A549 (cell line): ENCODE measurements around the gene SVIL. TPM values are rescaled to one million over a fixed set of nuclear protein-coding genes. Genes with fewer than 3 reads are reported as not detected.
"Not testable (repeated sequence)": the region's sequence is repeated elsewhere in the genome, so short reads cannot be mapped to it uniquely, and the experiment has no call there.

Source experiments
- ATAC-seq, 2 experiments: fragments of 200-7000 bp in 1 of 2; fragments of >200 bp in 1 of 2; cut with Nextera tagmentation in 1 of 2; cut with Tn5 transposase in 1 of 2; 3 replicates each; pipeline versions ENCODE4 v1.8.0 to v1.9.1; 2018 to 2020; ENCODE audit warnings: mild to moderate bottlenecking in 1 of 2, moderate library complexity in 1 of 2
- CTCF ChIA-PET: fragments of 300-600 bp; sonication (Branson Sonifier 250); formaldehyde crosslinking; extraction: SDS; loops from one replicate; lab custom pipeline; 2021; ENCODE audit warnings: antibody characterized with exemption, inconsistent platforms; lab: Yijun Ruan, JAX
- POLR2A ChIA-PET: fragments of 350-600 bp; formaldehyde crosslinking; extraction: SDS; loops from one replicate; lab custom pipeline; 2021; ENCODE audit warnings: antibody characterized with exemption, inconsistent platforms; lab: Yijun Ruan, JAX
- DNase-seq, 2 experiments: peaks; one replicate each; pipeline versions ENCODE4 v3.0.0 to v3.0.0-alpha.2; 2011 to 2016; ENCODE audit warnings: low read depth in 1 of 2, low spot score in 1 of 2
- FAIRE-seq: peaks from 2 replicates; lab custom pipeline; 2011; peaks lifted over from hg19 to GRCh38; lab: Jason Lieb, UNC
- H3K27ac ChIP-seq, 2 experiments: fragments of >200 bp; sonication (Bioruptor Twin); formaldehyde crosslinking; 3 replicates each; pipeline ENCODE4 v1.5.1; 2016 to 2017
- H3K4me1 ChIP-seq: fragments of >200 bp; sonication (Bioruptor Twin); formaldehyde crosslinking; 3 replicates; pipeline ENCODE4 v1.6.1; 2016
- H3K4me2 ChIP-seq: fragments of >200 bp; sonication (Bioruptor Twin); formaldehyde crosslinking; 3 replicates; pipeline ENCODE4 v1.6.1; 2016
- H3K4me3 ChIP-seq: fragments of >200 bp; sonication (Bioruptor Twin); formaldehyde crosslinking; 3 replicates; pipeline ENCODE4 v1.5.1; 2016
- H3K9me3 ChIP-seq: fragments of >200 bp; sonication (Bioruptor Twin); formaldehyde crosslinking; 3 replicates; pipeline ENCODE4 v1.6.1; 2016
- CBX8 ChIP-seq: fragments of 200-600 bp; sonication (generic); IDR thresholded peaks from 2 replicates; pipeline ENCODE4 v1.6.1; 2016
- HOXB13 ChIP-seq: fragments of 250-450 bp; sonication (Bioruptor Pico); IDR thresholded peaks from 2 replicates; pipeline ENCODE4 v1.5.0; 2020; ENCODE audit warnings: low read depth, mild to moderate bottlenecking, moderate library complexity
- HOXB5 ChIP-seq: fragments of 250-450 bp; sonication (Bioruptor Pico); IDR thresholded peaks from 2 replicates; pipeline ENCODE4 v1.5.0; 2020; ENCODE audit warnings: mild to moderate bottlenecking, moderate library complexity
- JUN ChIP-seq, 2 experiments: fragments of >200 bp; sonication (Bioruptor Twin); formaldehyde crosslinking; IDR thresholded peaks; 2 replicates in 1 of 2; 3 replicates in 1 of 2; pipeline ENCODE4 v1.6.1; 2016 to 2017
- KDM5A ChIP-seq: fragments of 200-600 bp; sonication (generic); IDR thresholded peaks from 2 replicates; pipeline ENCODE4 v1.6.1; 2016; ENCODE audit warnings: antibody characterized with exemption, mild to moderate bottlenecking
- MYC ChIP-seq: IDR thresholded peaks from 2 replicates; pipeline ENCODE4 v1.6.1; 2012; ENCODE audit warnings: mild to moderate bottlenecking, inconsistent platforms, low read length, improper control_type of control experiment, borderline replicate concordance
- NR3C1 ChIP-seq: fragments of >200 bp; sonication (Bioruptor Twin); formaldehyde crosslinking; IDR thresholded peaks from 3 replicates; pipeline ENCODE4 v1.6.1; 2017
- PBX3 ChIP-seq: IDR thresholded peaks from 2 replicates; pipeline ENCODE4 v1.6.1; 2012
- POLR2A ChIP-seq: IDR thresholded peaks from 2 replicates; pipeline ENCODE4 v1.6.1; 2012; ENCODE audit warnings: mild to moderate bottlenecking, low read length
- POLR2AphosphoS2 ChIP-seq: conservative IDR thresholded peaks from 2 replicates; pipeline ENCODE4 v1.6.1; 2012; ENCODE audit warnings: low read length, improper control_type of control experiment, inconsistent platforms
- RNF2 ChIP-seq: fragments of 200-600 bp; sonication (generic); IDR thresholded peaks from 2 replicates; pipeline ENCODE4 v1.6.1; 2016; ENCODE audit warnings: low read depth, mild to moderate bottlenecking, antibody characterized with exemption, moderate library complexity, borderline replicate concordance
- SMC3 ChIP-seq: fragments of >200 bp; sonication (Bioruptor Twin); formaldehyde crosslinking; IDR thresholded peaks from 3 replicates; pipeline ENCODE4 v1.6.1; 2018; ENCODE audit warnings: inconsistent platforms
- SREBF2 ChIP-seq: fragments of 450-650 bp; IDR thresholded peaks from 2 replicates; pipeline ENCODE4 v1.6.1; 2014; ENCODE audit warnings: mild to moderate bottlenecking, moderate library complexity
- TFCP2L1 ChIP-seq: fragments of 250-450 bp; sonication (Bioruptor Pico); IDR thresholded peaks from 2 replicates; pipeline ENCODE4 v1.5.0; 2021; ENCODE audit warnings: mild to moderate bottlenecking
- WGBS: methylation state at CpG from one replicate; pipeline ENCODE4 v1.1.6; 2017; ENCODE audit errors: missing lambda C conversion rate; 5-methylcytosine and 5-hydroxymethylcytosine counted together
- polyA plus RNA-seq, 4 experiments: library from polyadenylated mRNA; depleted of rRNA in 3 of 4; stranded (reverse); fragments of >200 nt; fragmentation: RNase III in 1 of 4; extraction: RNeasy Plus Mini Kit Qiagen cat#74134 plus additional on column Dnase treatment in 1 of 4; gene quantifications; 2 replicates in 3 of 4; 3 replicates in 1 of 4; pipeline ENCODE4 v1.2.3, GENCODE V29; 2011 to 2017
- TF ChIP-seq, protein P1 (sequence below): fragments of 150-350 bp; IDR thresholded peaks from 2 replicates; pipeline ENCODE4 v1.6.1; 2014; ENCODE audit warnings: low read depth, mild to moderate bottlenecking, low read length
- TF ChIP-seq, protein P2 (sequence below): IDR thresholded peaks from 2 replicates; pipeline ENCODE4 v1.6.1; 2012
- TF ChIP-seq, protein P3 (sequence below): fragments of >200 bp; sonication (Bioruptor Twin); formaldehyde crosslinking; IDR thresholded peaks from 3 replicates; pipeline ENCODE4 v1.5.1; 2016

Gene SVIL
- polyA plus RNA-seq, 2 of the 4 experiments (the other 2 are of a cell fraction), result 12.0 to 20.4 TPM

DNA sequence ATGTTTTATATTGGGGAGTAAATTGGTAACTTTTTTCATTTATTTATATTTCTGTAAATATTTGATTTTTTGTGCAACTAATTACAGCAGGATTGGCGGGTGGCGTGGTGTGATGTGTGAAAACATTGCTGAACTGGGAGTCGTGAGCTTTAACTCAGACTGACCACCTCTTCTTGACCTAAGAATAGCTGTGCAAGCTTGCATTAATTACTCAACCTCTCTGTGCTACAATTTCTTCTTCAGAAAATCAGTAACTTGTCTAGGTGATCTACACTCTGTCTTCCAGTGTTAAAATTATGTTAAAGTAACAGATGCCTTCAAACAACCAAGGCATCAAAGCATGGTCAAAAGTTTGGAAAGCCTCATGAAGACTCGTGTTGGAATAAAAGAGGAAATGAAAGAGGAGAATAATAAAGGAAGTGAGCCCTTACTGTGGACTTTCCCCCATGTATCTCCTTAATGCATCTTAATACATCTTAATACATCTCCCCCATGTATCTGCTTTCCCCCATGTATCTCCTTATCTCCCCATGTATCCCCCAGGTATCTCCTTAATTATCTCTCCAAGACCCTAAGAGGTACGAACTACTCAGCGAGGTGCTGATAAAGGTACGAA is 71.2 kb downstream of the SVIL start:
- ChIA-PET CTCF (interaction anchor here (0.6 to 0.8 kb wide), 3 partner anchors 28 to 424 kb away, joined by 3 read pairs; no protein-coding TSS in a partner anchor), POLR2A (no interaction called here)
- TF ChIP-seq HOXB13 (CRISPR knock-in tag) (no peak), JUN (IDR thresholded peaks at IDR 0.05) (no peak), HOXB5 (CRISPR knock-in tag) (no peak), POLR2A (no peak), TFCP2L1 (no peak), RNF2 (no peak), MYC (no peak), SMC3 (no peak), CBX8 (no peak), POLR2AphosphoS2 (no peak)
- TF ChIP-seq, protein P1, sequence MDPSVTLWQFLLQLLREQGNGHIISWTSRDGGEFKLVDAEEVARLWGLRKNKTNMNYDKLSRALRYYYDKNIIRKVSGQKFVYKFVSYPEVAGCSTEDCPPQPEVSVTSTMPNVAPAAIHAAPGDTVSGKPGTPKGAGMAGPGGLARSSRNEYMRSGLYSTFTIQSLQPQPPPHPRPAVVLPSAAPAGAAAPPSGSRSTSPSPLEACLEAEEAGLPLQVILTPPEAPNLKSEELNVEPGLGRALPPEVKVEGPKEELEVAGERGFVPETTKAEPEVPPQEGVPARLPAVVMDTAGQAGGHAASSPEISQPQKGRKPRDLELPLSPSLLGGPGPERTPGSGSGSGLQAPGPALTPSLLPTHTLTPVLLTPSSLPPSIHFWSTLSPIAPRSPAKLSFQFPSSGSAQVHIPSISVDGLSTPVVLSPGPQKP, result no peak
- TF ChIP-seq, protein P2, sequence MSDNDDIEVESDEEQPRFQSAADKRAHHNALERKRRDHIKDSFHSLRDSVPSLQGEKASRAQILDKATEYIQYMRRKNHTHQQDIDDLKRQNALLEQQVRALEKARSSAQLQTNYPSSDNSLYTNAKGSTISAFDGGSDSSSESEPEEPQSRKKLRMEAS, result no peak
- H3K9me3 ChIP-seq, result no peaks in the 10 kb centered on the region
- no peaks in the 10 kb centered on the region for H3K4me1 ChIP-seq
- ATAC-seq (no peak), DNase-seq (no peak), FAIRE-seq (no peak)
- H3K4me3 ChIP-seq, result no peak overlapping the region
- no peak overlapping the region for H3K27ac ChIP-seq
- 92% methylated on average over 7 of the region's 7 CpGs for WGBS
- H3K4me2 ChIP-seq, result no peak overlapping the region

GRCh38 chr10:29563006-29563405 is 71.8 kb downstream of the SVIL start:
- H3K4me3 ChIP-seq, ATAC-seq, DNase-seq, H3K27ac ChIP-seq, FAIRE-seq, H3K9me3 ChIP-seq, POLR2A ChIA-PET, H3K4me2 ChIP-seq, H3K4me1 ChIP-seq: not testable (repeated sequence)
- CTCF ChIA-PET, result interaction anchor here (0.6 to 0.8 kb wide), 3 partner anchors 28 to 425 kb away, joined by 3 read pairs; no protein-coding TSS in a partner anchor
- 97% methylated on average over 7 of the region's 7 CpGs for WGBS

DNA sequence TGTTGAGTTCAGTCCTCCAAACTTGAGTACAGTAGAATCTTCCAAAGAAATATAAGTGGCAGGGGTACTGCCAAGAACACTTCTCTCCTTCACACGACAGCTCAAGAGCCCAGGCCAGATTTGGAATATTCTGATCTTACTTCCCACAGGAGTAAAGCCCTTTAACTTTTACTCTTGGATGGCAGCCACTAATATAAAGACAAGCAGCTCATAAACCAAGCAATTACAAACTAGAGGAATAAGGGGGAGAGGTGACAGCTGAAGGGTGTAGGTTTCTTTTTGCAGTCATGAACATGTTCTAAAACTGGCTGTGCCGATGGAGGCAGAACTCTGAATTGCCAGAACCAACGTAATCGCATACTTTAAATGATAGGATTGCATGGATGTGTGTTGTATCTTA is 74.8 kb downstream of the SVIL start:
- no peak overlapping the region for H3K4me2 ChIP-seq
- FAIRE-seq (no peak), DNase-seq (no peak), ATAC-seq (no peak)
- ChIA-PET POLR2A (no interaction called here), CTCF (interaction anchor here (1.0 to 3.4 kb wide), 2 partner anchors 25 to 31 kb away, joined by 3 to 13 read pairs; no protein-coding TSS in a partner anchor)
- peaks cover 16% of the 10 kb centered on the region for H3K4me1 ChIP-seq
- no peaks in the 10 kb centered on the region for H3K9me3 ChIP-seq
- H3K27ac ChIP-seq, result no peak overlapping the region
- WGBS, result 98% methylated on average over 4 of the region's 4 CpGs
- no peak overlapping the region for H3K4me3 ChIP-seq
- no peak for TF ChIP-seq NR3C1
- TF ChIP-seq MYC, result no peak

GRCh38 chr10:29557665-29558064 is 77.1 kb downstream of the SVIL start:
- CTCF ChIA-PET, result interaction anchor here (0.8 to 0.9 kb wide), 2 partner anchors 13 to 22 kb away, joined by 3 to 5 read pairs; no protein-coding TSS in a partner anchor
- no peak for ATAC-seq
- FAIRE-seq, result no peak
- no peaks in the 10 kb centered on the region for H3K9me3 ChIP-seq
- TF ChIP-seq KDM5A (no peak), SREBF2 (no peak), JUN (IDR thresholded peaks at IDR 0.05) (no peak), PBX3 (no peak)
- TF ChIP-seq, protein P1, result no peak
- TF ChIP-seq, protein P3, sequence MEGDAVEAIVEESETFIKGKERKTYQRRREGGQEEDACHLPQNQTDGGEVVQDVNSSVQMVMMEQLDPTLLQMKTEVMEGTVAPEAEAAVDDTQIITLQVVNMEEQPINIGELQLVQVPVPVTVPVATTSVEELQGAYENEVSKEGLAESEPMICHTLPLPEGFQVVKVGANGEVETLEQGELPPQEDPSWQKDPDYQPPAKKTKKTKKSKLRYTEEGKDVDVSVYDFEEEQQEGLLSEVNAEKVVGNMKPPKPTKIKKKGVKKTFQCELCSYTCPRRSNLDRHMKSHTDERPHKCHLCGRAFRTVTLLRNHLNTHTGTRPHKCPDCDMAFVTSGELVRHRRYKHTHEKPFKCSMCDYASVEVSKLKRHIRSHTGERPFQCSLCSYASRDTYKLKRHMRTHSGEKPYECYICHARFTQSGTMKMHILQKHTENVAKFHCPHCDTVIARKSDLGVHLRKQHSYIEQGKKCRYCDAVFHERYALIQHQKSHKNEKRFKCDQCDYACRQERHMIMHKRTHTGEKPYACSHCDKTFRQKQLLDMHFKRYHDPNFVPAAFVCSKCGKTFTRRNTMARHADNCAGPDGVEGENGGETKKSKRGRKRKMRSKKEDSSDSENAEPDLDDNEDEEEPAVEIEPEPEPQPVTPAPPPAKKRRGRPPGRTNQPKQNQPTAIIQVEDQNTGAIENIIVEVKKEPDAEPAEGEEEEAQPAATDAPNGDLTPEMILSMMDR, result no peak
- H3K4me1 ChIP-seq, result peaks cover 18% of the 10 kb centered on the region
- no peak overlapping the region for H3K27ac ChIP-seq
- DNase-seq, result no peak
- WGBS, result 89% methylated on average over 2 of the region's 3 CpGs
- no peak overlapping the region for H3K4me2 ChIP-seq
- POLR2A ChIA-PET, result no interaction called here
- no peak overlapping the region for H3K4me3 ChIP-seq
